IMR-90 (cell line): ENCODE results near the gene MTMR3. TPM values are rescaled to one million over a fixed set of nuclear protein-coding genes. Genes with fewer than 3 reads are reported as not detected.

Experiments
- ATAC-seq: fragments of 200-7000 bp; cut with Tn5 transposase; 2 replicates; pipeline ENCODE4 v1.9.1; 2020; ENCODE audit warnings: low read depth, mild to moderate bottlenecking, moderate library complexity
- BruUV-seq: library from RNA; stranded (reverse); fragments of 400-500 nt; replicated peaks from 2 replicates; lab custom pipeline; 2021; lab: Mats Ljungman, UMichigan
- CTCF ChIA-PET: fragments of 300-600 bp; formaldehyde crosslinking; extraction: SDS; loops from one replicate; lab custom pipeline; 2021; ENCODE audit warnings: antibody characterized with exemption; lab: Yijun Ruan, JAX
- POLR2A ChIA-PET: fragments of 300-600 bp; sonication (Branson Sonifier 250); formaldehyde crosslinking; loops from one replicate; lab custom pipeline; 2022; ENCODE audit warnings: antibody characterized with exemption; ENCODE audit not compliant: unreplicated experiment; lab: Charles Lee
- DNase-seq: peaks from one replicate; pipeline ENCODE4 v3.0.0; 2013
- H2AFZ ChIP-seq: replicated peaks from 2 replicates; pipeline ENCODE3; 2013; ENCODE audit warnings: low read length, mild to moderate bottlenecking; ENCODE audit not compliant: poor library complexity
- H2AK5ac ChIP-seq: 2 replicates; pipeline ENCODE4 v1.6.1; 2013; ENCODE audit warnings: low read depth, low read length, inconsistent platforms
- H2AK9ac ChIP-seq: replicated peaks from 2 replicates; pipeline ENCODE3; 2013; ENCODE audit warnings: mild to moderate bottlenecking, low read depth, low read length, moderate library complexity; ENCODE audit not compliant: poor library complexity
- H2BK120ac ChIP-seq: 2 replicates; pipeline ENCODE4 v1.6.1; 2013; ENCODE audit warnings: low read depth, low read length, inconsistent platforms
- H2BK15ac ChIP-seq: 3 replicates; pipeline ENCODE4 v1.6.1; 2013; ENCODE audit warnings: low read depth, low read length, inconsistent platforms
- H2BK20ac ChIP-seq: 2 replicates; pipeline ENCODE4 v1.6.1; 2013; ENCODE audit warnings: low read depth, mild to moderate bottlenecking, inconsistent platforms, low read length, moderate library complexity
- H2BK5ac ChIP-seq: 2 replicates; pipeline ENCODE4 v1.6.1; 2013; ENCODE audit warnings: mild to moderate bottlenecking, low read depth, low read length, inconsistent platforms; ENCODE audit not compliant: poor library complexity, severe bottlenecking
- H3K14ac ChIP-seq: replicated peaks from 2 replicates; pipeline ENCODE4 v1.6.1; 2013; ENCODE audit warnings: low read depth, low read length, inconsistent platforms
- H3K18ac ChIP-seq: 2 replicates; pipeline ENCODE4 v1.6.1; 2013; ENCODE audit warnings: low read depth, low read length, control low read depth
- H3K23ac ChIP-seq: 2 replicates; pipeline ENCODE4 v1.6.1; 2013; ENCODE audit warnings: low read depth, low read length, inconsistent platforms
- H3K27ac ChIP-seq: 2 replicates; pipeline ENCODE4 v1.5.1; 2013; ENCODE audit warnings: mild to moderate bottlenecking, control low read depth, low read length; ENCODE audit not compliant: insufficient read depth
- H3K27me3 ChIP-seq: 2 replicates; pipeline ENCODE4 v1.6.1; 2013; ENCODE audit warnings: low read length; ENCODE audit not compliant: control insufficient read depth, insufficient read depth
- H3K36me3 ChIP-seq: 2 replicates; pipeline ENCODE4 v1.6.1; 2013; ENCODE audit warnings: low read length, mixed read lengths; ENCODE audit not compliant: control insufficient read depth, insufficient read depth
- H3K4ac ChIP-seq: 2 replicates; pipeline ENCODE4 v1.6.1; 2013; ENCODE audit warnings: low read depth, low read length, inconsistent platforms
- H3K4me1 ChIP-seq: 2 replicates; pipeline ENCODE4 v1.6.1; 2013; ENCODE audit warnings: low read length, mixed read lengths; ENCODE audit not compliant: control insufficient read depth, insufficient read depth
- H3K4me2 ChIP-seq: 2 replicates; pipeline ENCODE4 v1.6.1; 2013; ENCODE audit warnings: low read depth, mild to moderate bottlenecking, control low read depth, low read length, moderate library complexity
- H3K4me3 ChIP-seq: 2 replicates; pipeline ENCODE4 v1.5.1; 2013; ENCODE audit warnings: low read depth, mild to moderate bottlenecking, control low read depth, low read length, moderate library complexity; ENCODE audit not compliant: insufficient read depth
- H3K56ac ChIP-seq: 2 replicates; pipeline ENCODE4 v1.6.1; 2013; ENCODE audit warnings: low read length, inconsistent platforms; ENCODE audit not compliant: insufficient read depth; ENCODE audit errors: extremely low read depth
- H3K79me1 ChIP-seq, 2 experiments: 2 replicates each; pipeline ENCODE4 v1.6.1; 2013; ENCODE audit warnings: low read length in 2 of 2, inconsistent platforms in 1 of 2, low read depth in 1 of 2
- H3K9ac ChIP-seq: 2 replicates; pipeline ENCODE4 v1.6.1; 2013; ENCODE audit warnings: low read depth, low read length, control low read depth
- H3K9me1 ChIP-seq: 2 replicates; pipeline ENCODE4 v1.6.1; 2013; ENCODE audit warnings: low read length, inconsistent platforms; ENCODE audit not compliant: insufficient read depth
- H3K9me3 ChIP-seq: 2 replicates; pipeline ENCODE4 v1.6.1; 2013; ENCODE audit warnings: low read length; ENCODE audit not compliant: control insufficient read depth, insufficient read depth
- H4K20me1 ChIP-seq: 2 replicates; pipeline ENCODE4 v1.6.1; 2013; ENCODE audit warnings: low read length, inconsistent platforms; ENCODE audit not compliant: insufficient read depth
- H4K5ac ChIP-seq: 2 replicates; pipeline ENCODE4 v1.6.1; 2013; ENCODE audit warnings: mild to moderate bottlenecking, low read depth, low read length, control low read depth
- H4K8ac ChIP-seq, 2 experiments: 2 replicates each; pipeline ENCODE4 v1.6.1; 2013; ENCODE audit warnings: low read depth in 2 of 2, low read length in 2 of 2, control low read depth in 1 of 2, inconsistent platforms in 1 of 2
- H4K91ac ChIP-seq: 2 replicates; pipeline ENCODE4 v1.6.1; 2013; ENCODE audit warnings: low read depth, low read length, inconsistent platforms; ENCODE audit not compliant: insufficient read depth
- BHLHE40 ChIP-seq: fragments of 150-350 bp; IDR thresholded peaks from 2 replicates; pipeline ENCODE4 v1.6.1; 2016; ENCODE audit warnings: mild to moderate bottlenecking, low read depth, low read length
- CEBPB ChIP-seq: IDR thresholded peaks from 2 replicates; pipeline ENCODE4 v1.6.1; 2012; ENCODE audit warnings: low read depth, low read length, improper control_type of control experiment
- CHD1 ChIP-seq: IDR thresholded peaks from 2 replicates; pipeline ENCODE4 v1.6.1; 2012; ENCODE audit warnings: low read depth, low read length, improper control_type of control experiment
- FOS ChIP-seq: fragments of 150-350 bp; IDR thresholded peaks from 2 replicates; pipeline ENCODE4 v1.6.1; 2016; ENCODE audit warnings: low read depth, low read length
- MAFK ChIP-seq: IDR thresholded peaks from 2 replicates; pipeline ENCODE4 v1.6.1; 2012; ENCODE audit warnings: low read depth, low read length, improper control_type of control experiment
- MAZ ChIP-seq: IDR thresholded peaks from 2 replicates; pipeline ENCODE4 v1.6.1; 2012; ENCODE audit warnings: low read depth, mild to moderate bottlenecking, low read length, improper control_type of control experiment, moderate library complexity, borderline replicate concordance
- MXI1 ChIP-seq: IDR thresholded peaks from 2 replicates; pipeline ENCODE4 v1.6.1; 2012; ENCODE audit warnings: low read depth, mild to moderate bottlenecking, low read length, moderate library complexity, borderline replicate concordance
- NFE2L2 ChIP-seq: fragments of 150-350 bp; IDR thresholded peaks from 2 replicates; pipeline ENCODE4 v1.6.1; 2016; ENCODE audit warnings: low read depth, mild to moderate bottlenecking, low read length
- POLR2A ChIP-seq: IDR thresholded peaks from 2 replicates; pipeline ENCODE4 v1.6.1; 2012; ENCODE audit warnings: mild to moderate bottlenecking, low read depth, low read length
- RAD21 ChIP-seq: IDR thresholded peaks from 2 replicates; pipeline ENCODE4 v1.6.1; 2012; ENCODE audit warnings: low read length, improper control_type of control experiment
- RCOR1 ChIP-seq: IDR thresholded peaks from 2 replicates; pipeline ENCODE4 v1.6.1; 2012; ENCODE audit warnings: mild to moderate bottlenecking, low read length, improper control_type of control experiment; ENCODE audit not compliant: insufficient replicate concordance
- RFX5 ChIP-seq: IDR thresholded peaks from 2 replicates; pipeline ENCODE4 v1.8.0; 2012; ENCODE audit warnings: low read depth, mild to moderate bottlenecking, low read length, moderate library complexity
- SMC3 ChIP-seq: fragments of 150-350 bp; IDR thresholded peaks from 2 replicates; pipeline ENCODE4 v1.6.1; 2016; ENCODE audit warnings: low read depth, mild to moderate bottlenecking, antibody characterized with exemption, low read length, moderate library complexity
- WGBS, 2 experiments: methylation state at CpG; one replicate each; pipeline versions ENCODE4 v1.1.5 to v1.1.7; 2013; ENCODE audit warnings: missing lambda C conversion rate in 2 of 2; ENCODE audit not compliant: insufficient read length in 1 of 2; ENCODE audit errors: extremely low coverage in 2 of 2; 5-methylcytosine and 5-hydroxymethylcytosine counted together
- dilution Hi-C: fragments of 300-500 bp; cut with HindIII; formaldehyde crosslinking; loops from one replicate; pipeline ENCODE4 v1.14.3; 2018; ENCODE audit warnings: low sequenced_read_pairs; ENCODE audit not compliant: unreplicated experiment
- in situ Hi-C: fragments of 300-500 bp; cut with MboI; formaldehyde crosslinking; loops from 3 replicates; pipeline ENCODE4 v1.14.3; 2019; ENCODE audit warnings: low sequenced_read_pairs, inconsistent platforms, mixed read lengths
- intact Hi-C: fragments of 100-400 bp; cut with micrococcal nuclease; formaldehyde crosslinking; loops from 2 replicates; pipeline ENCODE4 v1.10.0; 2022
- polyA plus RNA-seq, 3 experiments: library from polyadenylated mRNA; depleted of rRNA; stranded (reverse); fragments of >200 nt; gene quantifications; 2 replicates each; pipeline ENCODE4 v1.2.3, GENCODE V29; 2012; ENCODE audit warnings: low replicate concordance in 1 of 3
- total RNA-seq: library from RNA; depleted of rRNA; stranded (reverse); fragments of >200 nt; gene quantifications from 2 replicates; pipeline ENCODE4 v1.2.3, GENCODE V29; 2012
- TF ChIP-seq, protein P1 (sequence below): fragments of 150-350 bp; IDR thresholded peaks from 2 replicates; pipeline ENCODE4 v1.6.1; 2017; ENCODE audit warnings: mild to moderate bottlenecking, antibody characterized with exemption, low read length, low read depth
- TF ChIP-seq, protein P2 (sequence below): conservative IDR thresholded peaks from 2 replicates; pipeline ENCODE4 v1.5.1; 2012; ENCODE audit warnings: mild to moderate bottlenecking, low read depth, low read length, improper control_type of control experiment
- TF ChIP-seq, protein P3 (sequence below): fragments of 150-350 bp; IDR thresholded peaks from 2 replicates; pipeline ENCODE4 v1.6.1; 2016; ENCODE audit warnings: low read depth, mild to moderate bottlenecking, low read length, moderate library complexity, borderline replicate concordance

Gene MTMR3
- total and polyA plus RNA-seq, 2 of the 4 experiments (the other 2 are of a cell fraction): 21.3 to 29.4 TPM

DNA sequence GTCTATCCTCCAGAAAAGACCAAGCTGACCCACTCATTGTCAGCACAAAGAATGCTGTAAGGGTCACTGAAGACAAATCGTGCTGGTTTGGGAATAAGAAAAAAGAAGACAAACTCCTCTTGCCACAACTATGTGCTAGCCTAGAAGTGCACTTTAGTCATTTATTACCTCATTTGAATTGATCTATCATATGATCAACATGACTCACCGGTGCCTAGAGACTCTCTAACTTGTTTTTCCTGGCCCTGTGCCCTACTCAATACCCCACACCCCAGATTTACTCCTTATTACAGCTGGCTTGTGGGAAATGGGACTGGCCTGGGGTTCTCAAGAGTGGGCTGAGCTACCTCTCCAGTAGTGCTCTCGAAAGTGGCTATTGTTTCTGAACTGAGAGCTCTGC is 161.4 kb downstream of the MTMR3 start:
- no peak overlapping the region for H2AK5ac ChIP-seq
- WGBS, 2 experiments: no CpG with 5 or more reads among the region's 3 CpGs
- no peak overlapping the region for H3K4me3 ChIP-seq
- in situ Hi-C loops: no loop called here
- no peak overlapping the region for H3K9ac ChIP-seq
- TF ChIP-seq, protein P1, sequence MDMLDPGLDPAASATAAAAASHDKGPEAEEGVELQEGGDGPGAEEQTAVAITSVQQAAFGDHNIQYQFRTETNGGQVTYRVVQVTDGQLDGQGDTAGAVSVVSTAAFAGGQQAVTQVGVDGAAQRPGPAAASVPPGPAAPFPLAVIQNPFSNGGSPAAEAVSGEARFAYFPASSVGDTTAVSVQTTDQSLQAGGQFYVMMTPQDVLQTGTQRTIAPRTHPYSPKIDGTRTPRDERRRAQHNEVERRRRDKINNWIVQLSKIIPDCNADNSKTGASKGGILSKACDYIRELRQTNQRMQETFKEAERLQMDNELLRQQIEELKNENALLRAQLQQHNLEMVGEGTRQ: no peak
- TF ChIP-seq MAZ (no peak), MXI1 (no peak), RFX5 (no peak), MAFK (no peak), SMC3 (no peak), RAD21 (no peak; the same call in 1 of the 2 replicates), RCOR1 (no peak), POLR2A (no peak), CEBPB (peak; percentile 21; the same call in 1 of the 2 replicates), CHD1 (no peak), NFE2L2 (no peak), BHLHE40 (0 out of 2 replicates have a peak, but pooled peaks have one; percentile 8), FOS (peak; percentile 67; the same call in 1 of the 2 replicates)
- TF ChIP-seq, protein P2, sequence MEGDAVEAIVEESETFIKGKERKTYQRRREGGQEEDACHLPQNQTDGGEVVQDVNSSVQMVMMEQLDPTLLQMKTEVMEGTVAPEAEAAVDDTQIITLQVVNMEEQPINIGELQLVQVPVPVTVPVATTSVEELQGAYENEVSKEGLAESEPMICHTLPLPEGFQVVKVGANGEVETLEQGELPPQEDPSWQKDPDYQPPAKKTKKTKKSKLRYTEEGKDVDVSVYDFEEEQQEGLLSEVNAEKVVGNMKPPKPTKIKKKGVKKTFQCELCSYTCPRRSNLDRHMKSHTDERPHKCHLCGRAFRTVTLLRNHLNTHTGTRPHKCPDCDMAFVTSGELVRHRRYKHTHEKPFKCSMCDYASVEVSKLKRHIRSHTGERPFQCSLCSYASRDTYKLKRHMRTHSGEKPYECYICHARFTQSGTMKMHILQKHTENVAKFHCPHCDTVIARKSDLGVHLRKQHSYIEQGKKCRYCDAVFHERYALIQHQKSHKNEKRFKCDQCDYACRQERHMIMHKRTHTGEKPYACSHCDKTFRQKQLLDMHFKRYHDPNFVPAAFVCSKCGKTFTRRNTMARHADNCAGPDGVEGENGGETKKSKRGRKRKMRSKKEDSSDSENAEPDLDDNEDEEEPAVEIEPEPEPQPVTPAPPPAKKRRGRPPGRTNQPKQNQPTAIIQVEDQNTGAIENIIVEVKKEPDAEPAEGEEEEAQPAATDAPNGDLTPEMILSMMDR: no peak
- TF ChIP-seq, protein P3, sequence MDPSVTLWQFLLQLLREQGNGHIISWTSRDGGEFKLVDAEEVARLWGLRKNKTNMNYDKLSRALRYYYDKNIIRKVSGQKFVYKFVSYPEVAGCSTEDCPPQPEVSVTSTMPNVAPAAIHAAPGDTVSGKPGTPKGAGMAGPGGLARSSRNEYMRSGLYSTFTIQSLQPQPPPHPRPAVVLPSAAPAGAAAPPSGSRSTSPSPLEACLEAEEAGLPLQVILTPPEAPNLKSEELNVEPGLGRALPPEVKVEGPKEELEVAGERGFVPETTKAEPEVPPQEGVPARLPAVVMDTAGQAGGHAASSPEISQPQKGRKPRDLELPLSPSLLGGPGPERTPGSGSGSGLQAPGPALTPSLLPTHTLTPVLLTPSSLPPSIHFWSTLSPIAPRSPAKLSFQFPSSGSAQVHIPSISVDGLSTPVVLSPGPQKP: no peak
- H2BK15ac ChIP-seq: no peak overlapping the region
- no peaks in the 10 kb centered on the region for H3K36me3 ChIP-seq
- no peak overlapping the region for H3K4ac ChIP-seq
- dilution Hi-C loops: loop anchor here (25.0 kb wide), 1 partner anchor 357 kb away; no protein-coding TSS in a partner anchor
- H2BK20ac ChIP-seq: no peak overlapping the region
- no peaks in the 10 kb centered on the region for H4K20me1 ChIP-seq
- no peak overlapping the region for H4K8ac ChIP-seq
- no peak overlapping the region for H2BK5ac ChIP-seq
- H4K91ac ChIP-seq: no peak overlapping the region
- H3K18ac ChIP-seq: no peak overlapping the region
- intact Hi-C loops: no loop called here
- H3K9me3 ChIP-seq: no peaks in the 10 kb centered on the region
- ATAC-seq: peak; percentile 73
- no peak overlapping the region for H3K27ac ChIP-seq
- ChIA-PET CTCF (no interaction called here), POLR2A (no interaction called here)
- DNase-seq: peak; percentile 93
- H2BK120ac ChIP-seq: no peak overlapping the region
- peaks cover 5% of the 10 kb centered on the region for H3K9me1 ChIP-seq
- peaks cover 4% of the 10 kb centered on the region; the same call in 1 of the 2 replicates for H3K4me1 ChIP-seq
- H2AFZ ChIP-seq: no peak overlapping the region
- no peak overlapping the region for H4K5ac ChIP-seq
- no TSS peak for BruUV-seq
- no peak overlapping the region for H3K4me2 ChIP-seq
- no peak overlapping the region for H3K56ac ChIP-seq
- no peaks in the 10 kb centered on the region for H3K27me3 ChIP-seq
- peak overlapping the region; percentile 26; the same call in 1 of the 2 replicates for H3K14ac ChIP-seq
- H3K79me1 ChIP-seq: no peaks in the 10 kb centered on the region
- H3K23ac ChIP-seq: no peak overlapping the region
- no peak overlapping the region for H2AK9ac ChIP-seq
